Embryonic facial prominence (tissue), 1 donor: Measurements from ENCODE around the gene ZNF385C.

Source experiments
- DNase-seq: peaks from one replicate; pipeline ENCODE4 v3.0.0-alpha.2; 2016; ENCODE audit errors: extremely low spot score

Gene ZNF385C

GRCh38 chr17:41988418-41988817 is 109.9 kb downstream of the ZNF385C start:
- no peak for DNase-seq

GRCh38 chr17:41987642-41988041 is 110.6 kb downstream of the ZNF385C start:
- DNase-seq: no peak

GRCh38 chr17:41986634-41987033 is 111.6 kb downstream of the ZNF385C start:
- DNase-seq: no peak

GRCh38 chr17:41985919-41986318 is 112.4 kb downstream of the ZNF385C start:
- no peak for DNase-seq

- no peak for DNase-seq
These were observed 113.8 kb downstream of the ZNF385C start for GRCh38 chr17:41984454-41984853.

GRCh38 chr17:41982026-41982760 is 116.1 kb downstream of the ZNF385C start:
- DNase-seq: no peak

GRCh38 chr17:41977991-41978390 is 120.3 kb downstream of the ZNF385C start:
- DNase-seq: no peak

GRCh38 chr17:41976142-41976768 is 122.0 kb downstream of the ZNF385C start:
- DNase-seq: no peak
